GM21825 (cell line): ENCODE measurements around the gene USP32.
"Not testable (repeated sequence)": the region's sequence is repeated elsewhere in the genome, so short reads cannot be mapped to it uniquely, and the experiment has no call there.

Experiments
- ATAC-seq: cut with Tn5 transposase; IDR thresholded peaks from one replicate; pipeline ENCODE4 v1.9.1; 2021; ENCODE audit warnings: mild to moderate bottlenecking, moderate library complexity; ENCODE audit not compliant: unreplicated experiment

The USP32 gene

DNA sequence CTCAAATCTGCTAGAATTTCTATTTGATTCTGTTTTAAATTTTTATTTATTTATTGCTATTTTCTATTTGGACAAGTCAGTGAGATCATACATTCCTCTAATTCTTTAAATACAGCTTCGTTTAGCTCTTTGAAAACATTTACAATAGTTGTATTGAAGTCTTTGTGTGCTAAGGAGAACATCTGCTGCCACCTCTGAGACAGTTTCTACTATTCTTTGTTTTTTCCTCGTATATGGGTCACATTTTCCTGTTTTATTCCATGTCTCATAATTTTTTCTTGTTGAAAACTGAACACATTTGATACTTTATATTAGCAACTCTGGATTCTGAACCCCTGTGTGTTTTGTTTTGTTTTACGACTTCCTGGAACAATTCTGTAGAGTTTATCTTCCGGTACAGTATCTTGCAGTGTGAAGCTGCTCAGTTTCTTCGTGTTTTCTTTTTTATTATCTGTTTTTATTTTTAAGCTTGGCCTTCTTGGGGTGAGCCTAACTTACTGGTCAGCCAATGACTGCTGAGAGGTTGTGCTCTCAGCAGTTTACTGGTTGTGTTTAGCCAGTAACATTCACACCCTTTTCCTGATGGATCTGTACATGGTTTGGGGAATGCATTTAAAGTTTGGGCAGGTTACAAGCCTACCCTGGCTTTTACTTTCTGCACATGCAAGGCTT, 143.2 kb downstream of the USP32 start:
- no peak for ATAC-seq

GRCh38 chr17:60247836-60248461, 144.0 kb downstream of the USP32 start:
- ATAC-seq: no peak

DNA sequence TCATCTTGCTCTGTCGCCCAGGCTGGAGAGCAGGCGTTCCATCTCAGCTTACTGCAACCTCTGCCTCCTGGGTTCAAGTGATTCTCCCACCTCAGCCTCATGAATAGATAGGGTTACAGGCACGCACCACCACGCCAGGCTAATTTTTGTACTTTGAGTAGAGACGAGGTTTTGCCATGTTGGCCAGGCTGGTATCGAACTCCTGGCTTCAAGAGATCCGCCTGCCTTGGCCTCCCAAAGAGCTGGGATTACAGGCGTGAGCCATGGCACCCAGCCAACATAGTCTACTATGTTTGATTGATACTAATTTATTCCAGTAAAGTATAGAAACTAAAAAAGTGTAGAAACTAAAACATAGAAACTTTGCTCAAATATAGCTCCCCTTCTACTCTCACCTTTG, 147.3 kb downstream of the USP32 start:
- no peak for ATAC-seq

GRCh38 chr17:60240290-60240689, 151.6 kb downstream of the USP32 start:
- no peak for ATAC-seq

GRCh38 chr17:60231691-60232090, 160.2 kb downstream of the USP32 start:
- ATAC-seq: no peak

DNA sequence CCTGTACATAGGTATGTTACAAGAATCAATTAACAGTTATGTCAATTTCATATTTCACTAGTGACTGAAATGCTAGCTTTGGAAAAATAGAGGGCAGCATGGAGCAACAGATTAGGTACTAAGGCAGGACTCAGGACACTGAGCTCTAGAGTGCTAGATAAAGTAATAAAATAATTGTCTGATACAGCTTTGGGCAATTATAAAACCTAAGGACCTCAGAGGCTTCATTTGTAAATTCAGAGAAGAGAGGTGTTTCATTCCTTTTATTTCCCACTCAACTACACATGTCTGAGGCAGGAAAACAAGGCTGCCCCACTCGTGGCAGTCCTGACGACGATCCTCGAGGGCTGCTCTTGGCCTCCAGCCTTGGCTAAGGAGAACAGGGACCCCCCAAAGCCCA, 160.7 kb downstream of the USP32 start:
- no peak for ATAC-seq

DNA sequence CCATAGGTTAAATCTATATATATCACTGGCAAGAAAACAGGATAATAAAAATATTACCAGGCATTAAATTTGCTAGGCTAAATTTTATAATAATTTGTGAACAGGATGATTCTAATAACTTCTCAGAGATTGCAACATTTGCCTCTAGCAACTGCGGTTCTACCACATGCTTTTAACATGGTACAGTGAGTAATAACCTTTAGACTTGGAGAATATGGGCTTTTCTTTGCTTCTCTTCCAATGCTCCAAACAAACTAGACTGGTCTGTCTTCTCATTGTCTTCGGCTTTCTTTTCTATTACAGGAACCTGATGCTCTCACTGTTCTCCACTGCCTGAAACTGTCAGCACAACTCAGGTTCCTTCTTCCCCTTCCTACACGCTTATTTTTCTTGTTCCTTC, 161.6 kb downstream of the USP32 start:
- ATAC-seq: no peak

DNA sequence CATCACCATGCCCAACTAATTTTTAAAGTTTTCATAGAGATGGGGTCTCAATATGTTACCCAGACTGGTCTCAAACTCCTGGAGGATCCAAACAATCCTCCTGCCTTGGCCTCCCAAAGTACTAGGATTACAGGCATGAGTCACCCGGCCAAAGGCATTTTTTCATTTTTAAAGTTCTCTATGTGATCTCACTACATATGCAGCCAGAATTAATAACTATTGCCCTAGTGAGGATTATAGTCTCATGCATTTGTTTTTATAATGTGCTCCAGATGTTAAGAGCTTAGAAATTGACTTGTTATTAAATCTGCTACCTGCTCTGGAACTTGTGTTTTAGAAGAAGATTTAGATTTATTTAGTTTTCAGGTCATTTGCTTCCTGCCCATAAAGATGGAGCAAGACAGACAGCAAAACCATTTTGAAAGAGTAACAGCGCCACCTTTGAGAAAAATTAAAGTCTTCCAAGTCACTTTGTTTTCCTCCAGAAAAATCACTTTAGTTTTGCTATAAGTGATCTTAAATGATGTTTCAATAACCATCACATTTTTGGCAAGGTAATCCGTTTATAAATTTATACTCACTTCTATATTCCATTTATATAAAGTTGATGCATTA, 162.6 kb downstream of the USP32 start:
- no peak for ATAC-seq

- not testable (repeated sequence) for ATAC-seq
These were observed 164.7 kb downstream of the USP32 start for GRCh38 chr17:60227276-60227675.

GRCh38 chr17:60224064-60224463, 167.9 kb downstream of the USP32 start:
- no peak for ATAC-seq

DNA sequence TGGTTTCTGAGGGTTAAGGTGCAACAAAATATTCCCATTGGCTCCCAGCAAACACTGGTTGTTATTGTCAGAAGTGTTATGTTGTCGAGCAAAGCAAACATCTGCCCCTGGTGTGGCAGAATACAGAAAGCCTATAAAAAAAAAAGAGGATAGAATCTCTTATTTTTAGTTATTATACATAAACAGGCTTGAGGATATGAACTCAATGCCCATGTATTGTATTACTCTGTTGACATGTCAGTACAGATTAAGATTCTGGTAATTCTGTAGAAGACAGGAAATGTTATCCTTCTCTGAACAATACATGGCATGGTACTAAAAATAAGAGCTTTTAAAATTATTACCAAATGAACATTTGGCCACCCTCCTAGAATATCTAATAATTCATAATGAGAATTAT, 168.5 kb downstream of the USP32 start:
- ATAC-seq: no peak

DNA sequence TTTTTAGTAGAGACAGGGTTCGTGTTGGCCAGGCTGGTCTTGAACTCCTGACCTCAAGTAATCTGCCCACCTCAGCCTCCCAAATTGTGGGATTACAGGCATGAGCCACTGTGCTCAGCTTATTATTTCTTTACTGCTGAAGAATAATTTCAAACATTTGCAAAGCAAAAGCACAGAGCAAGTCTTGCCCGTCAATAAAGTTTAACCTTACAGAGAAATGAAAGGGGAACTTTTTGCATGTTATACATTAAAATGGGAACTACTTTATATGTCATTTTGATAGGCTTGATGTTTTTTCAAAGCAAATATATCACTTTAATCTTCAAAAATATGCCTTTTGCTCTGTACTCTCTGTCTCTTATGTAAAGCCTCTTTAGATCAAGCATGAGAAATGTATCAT, 173.2 kb downstream of the USP32 start:
- not testable (repeated sequence) for ATAC-seq

DNA sequence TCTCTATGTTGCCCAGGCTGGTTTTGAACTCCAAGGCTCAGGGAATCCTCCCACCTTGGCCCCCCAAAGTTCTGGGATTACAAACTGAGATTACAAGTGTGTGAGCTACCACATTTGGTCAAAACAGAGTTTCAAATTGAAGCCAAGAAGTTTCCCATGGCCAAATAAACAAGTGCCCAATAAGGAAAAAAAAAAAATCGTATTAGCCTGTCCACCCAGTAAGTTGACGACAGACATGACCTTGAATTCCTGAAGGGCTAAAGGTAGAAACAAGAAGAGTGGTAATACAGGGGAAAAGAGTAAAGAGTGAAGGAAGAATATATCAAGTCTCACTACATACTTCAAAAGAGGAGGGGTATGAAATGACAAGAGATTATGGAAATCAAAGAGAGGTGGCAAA, 176.0 kb downstream of the USP32 start:
- not testable (repeated sequence) for ATAC-seq

DNA sequence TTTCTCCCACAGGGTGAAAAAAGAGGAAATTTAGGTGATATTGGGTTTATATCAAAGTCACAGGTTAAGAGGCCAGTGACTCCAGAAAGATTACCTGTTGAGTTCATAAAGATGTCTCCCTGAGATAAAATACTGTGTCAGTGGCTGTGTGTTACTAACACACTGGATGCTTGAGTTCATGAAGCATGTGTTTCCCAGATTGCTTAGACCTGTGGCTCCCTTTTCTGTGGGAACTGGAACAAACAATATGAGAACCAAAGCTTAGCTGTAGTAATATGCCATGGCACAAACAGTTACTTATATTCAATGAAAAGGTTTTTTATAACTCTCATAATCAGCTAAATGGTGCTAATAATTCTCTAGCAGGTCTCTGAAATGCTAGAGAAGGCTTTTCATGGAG, 180.7 kb downstream of the USP32 start:
- not testable (repeated sequence) for ATAC-seq

GRCh38 chr17:60208302-60208701, 183.6 kb downstream of the USP32 start:
- not testable (repeated sequence) for ATAC-seq

GRCh38 chr17:60205782-60206181, 186.2 kb downstream of the USP32 start:
- not testable (repeated sequence) for ATAC-seq

- not testable (repeated sequence) for ATAC-seq
These were observed 193.3 kb downstream of the USP32 start for GRCh38 chr17:60198630-60199029.

DNA sequence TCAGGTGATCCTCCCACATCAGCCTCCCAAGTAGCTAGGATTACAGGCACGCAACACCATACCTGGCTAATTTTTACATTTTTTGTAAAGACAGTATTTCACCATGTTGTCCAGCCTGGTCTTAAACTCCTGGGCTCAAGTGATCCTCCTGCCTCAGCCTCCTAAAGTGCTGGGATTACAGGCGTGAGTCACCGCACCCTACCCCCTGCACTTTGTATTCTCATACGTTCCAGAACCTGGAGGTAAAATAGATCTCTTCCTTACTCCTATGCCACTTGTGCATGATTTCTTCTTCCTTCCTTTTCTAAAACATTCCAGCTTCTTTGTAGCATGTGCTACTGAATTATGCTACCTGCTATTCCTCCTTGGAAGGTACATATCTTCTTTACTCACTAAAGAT, 197.8 kb downstream of the USP32 start:
- ATAC-seq: not testable (repeated sequence)

- ATAC-seq: no peak
These were observed 198.5 kb downstream of the USP32 start for GRCh38 chr17:60193482-60193881.

GRCh38 chr17:60193032-60193431, 198.9 kb downstream of the USP32 start:
- ATAC-seq: not testable (repeated sequence)

GRCh38 chr17:60190032-60190431, 201.9 kb downstream of the USP32 start:
- not testable (repeated sequence) for ATAC-seq

GRCh38 chr17:60188759-60189158, 203.2 kb downstream of the USP32 start:
- ATAC-seq: no peak
